HepG2 (cell line): ENCODE results near the gene RDH16. TPM values are rescaled to one million over a fixed set of nuclear protein-coding genes. Genes with fewer than 3 reads are reported as not detected.
A peak's percentile ranks its signal among the peaks of the same experiment; 100 is the strongest.

Experiments
- BRCA1 ChIP-seq: sonication (generic); formaldehyde crosslinking; IDR thresholded peaks from 2 replicates; pipeline ENCODE4 v1.4.0; 2020; ENCODE audit warnings: missing genetic modification reagents
- CCDC6 ChIP-seq: sonication (generic); formaldehyde crosslinking; IDR thresholded peaks from 2 replicates; pipeline ENCODE4 v1.8.1; 2022; ENCODE audit warnings: mild to moderate bottlenecking, missing genetic modification reagents, moderate library complexity
- GTF2F1 ChIP-seq: fragments of 150-350 bp; IDR thresholded peaks from 2 replicates; pipeline ENCODE4 v1.6.1; 2014; ENCODE audit warnings: low read length
- IKZF5 ChIP-seq: IDR thresholded peaks from 2 replicates; pipeline ENCODE4 v1.6.1; 2018; ENCODE audit warnings: missing genetic modification reagents, mild to moderate bottlenecking, missing compliant biosample characterization
- MED8 ChIP-seq: sonication (generic); formaldehyde crosslinking; IDR thresholded peaks from 2 replicates; pipeline ENCODE4 v1.8.1; 2023; ENCODE audit warnings: mild to moderate bottlenecking, missing genetic modification reagents; ENCODE audit not compliant: insufficient replicate concordance
- PHF5A ChIP-seq: IDR thresholded peaks from one replicate; pipeline ENCODE4 v1.6.1; 2018; ENCODE audit warnings: low read depth, missing genetic modification reagents; ENCODE audit not compliant: unreplicated experiment
- RBM22 ChIP-seq: fragments of 200-400 bp; formaldehyde crosslinking; optimal IDR thresholded peaks from 2 replicates; pipeline ENCODE3; 2017; ENCODE audit warnings: mild to moderate bottlenecking, low read length, moderate library complexity
- SALL1 ChIP-seq: sonication (generic); formaldehyde crosslinking; IDR thresholded peaks from 2 replicates; pipeline ENCODE4 v1.8.0; 2022; ENCODE audit warnings: mild to moderate bottlenecking, missing genetic modification reagents
- SAP130 ChIP-seq: IDR thresholded peaks from 2 replicates; pipeline ENCODE4 v1.6.1; 2016; ENCODE audit warnings: low read depth
- TRAFD1 ChIP-seq: sonication (generic); formaldehyde crosslinking; IDR thresholded peaks from 2 replicates; pipeline ENCODE4 v1.5.1; 2020; ENCODE audit warnings: missing genetic modification reagents, mild to moderate bottlenecking, borderline replicate concordance
- YEATS4 ChIP-seq: sonication (generic); formaldehyde crosslinking; IDR thresholded peaks from 2 replicates; pipeline ENCODE4 v1.4.0; 2020; ENCODE audit warnings: missing genetic modification reagents, borderline replicate concordance
- ZBTB26 ChIP-seq: IDR thresholded peaks from 2 replicates; pipeline ENCODE4 v1.6.1; 2016; ENCODE audit warnings: missing compliant biosample characterization, missing genetic modification reagents, borderline replicate concordance
- ZNF205 ChIP-seq: IDR thresholded peaks from 2 replicates; pipeline ENCODE4 v1.6.1; 2018; ENCODE audit warnings: missing biosample characterization, missing genetic modification reagents
- ZNF350 ChIP-seq: sonication (generic); formaldehyde crosslinking; IDR thresholded peaks from 2 replicates; pipeline ENCODE4 v1.4.0; 2020; ENCODE audit warnings: mild to moderate bottlenecking, low read depth, missing genetic modification reagents, borderline replicate concordance
- ZNF383 ChIP-seq: sonication (generic); formaldehyde crosslinking; IDR thresholded peaks from 2 replicates; pipeline ENCODE4 v1.4.0; 2020; ENCODE audit warnings: missing genetic modification reagents, mild to moderate bottlenecking, borderline replicate concordance
- ZNF605 ChIP-seq: sonication (generic); formaldehyde crosslinking; IDR thresholded peaks from 2 replicates; pipeline ENCODE4 v1.8.0; 2022; ENCODE audit warnings: mild to moderate bottlenecking, missing genetic modification reagents
- ZNF772 ChIP-seq: sonication (generic); formaldehyde crosslinking; IDR thresholded peaks from 2 replicates; pipeline ENCODE4 v1.5.0; 2020; ENCODE audit warnings: mild to moderate bottlenecking, missing genetic modification reagents
- polyA plus RNA-seq, 8 experiments: library from polyadenylated mRNA; depleted of rRNA in 3 of 8; stranded (reverse) in 7 of 8; unstranded in 1 of 8; fragments of >200 nt; fragmentation: Illumina TruSeq in 4 of 8; extraction: Trizol in 4 of 8; gene quantifications; 2 replicates each; pipeline versions ENCODE4 v1.2.1 to v1.2.3, GENCODE V29; 2011 to 2016; ENCODE audit warnings: low read depth in 4 of 8, missing spikeins in 1 of 8, mixed read lengths in 1 of 8; ENCODE audit not compliant: insufficient read depth in 1 of 8
- total RNA-seq, 5 experiments: library from RNA; depleted of rRNA; stranded (reverse); fragments of >200 nt; fragmentation: Illumina TruSeq; extraction: Trizol; gene quantifications; 2 replicates each; pipeline ENCODE4 v1.2.3, GENCODE V29; 2016; ENCODE audit warnings: low read depth in 1 of 5
- TF ChIP-seq, protein P1 (sequence below): sonication (generic); formaldehyde crosslinking; IDR thresholded peaks from 2 replicates; pipeline ENCODE4 v1.4.0; 2020; ENCODE audit warnings: missing genetic modification reagents, mild to moderate bottlenecking, borderline replicate concordance
- TF ChIP-seq, protein P2 (sequence below): sonication (generic); formaldehyde crosslinking; IDR thresholded peaks from 2 replicates; pipeline ENCODE4 v1.4.0; 2020; ENCODE audit warnings: mild to moderate bottlenecking, missing genetic modification reagents
- TF ChIP-seq, protein P3 (sequence below): sonication (generic); formaldehyde crosslinking; IDR thresholded peaks from 2 replicates; pipeline ENCODE4 v1.5.1; 2020; ENCODE audit warnings: missing genetic modification reagents, mild to moderate bottlenecking, borderline replicate concordance

RDH16 gene
- total and polyA plus RNA-seq, 2 of the 13 experiments (the other 11 are each of a cell fraction or from before 2014, with no cell fraction given) = 0.05 to 0.13 TPM

DNA sequence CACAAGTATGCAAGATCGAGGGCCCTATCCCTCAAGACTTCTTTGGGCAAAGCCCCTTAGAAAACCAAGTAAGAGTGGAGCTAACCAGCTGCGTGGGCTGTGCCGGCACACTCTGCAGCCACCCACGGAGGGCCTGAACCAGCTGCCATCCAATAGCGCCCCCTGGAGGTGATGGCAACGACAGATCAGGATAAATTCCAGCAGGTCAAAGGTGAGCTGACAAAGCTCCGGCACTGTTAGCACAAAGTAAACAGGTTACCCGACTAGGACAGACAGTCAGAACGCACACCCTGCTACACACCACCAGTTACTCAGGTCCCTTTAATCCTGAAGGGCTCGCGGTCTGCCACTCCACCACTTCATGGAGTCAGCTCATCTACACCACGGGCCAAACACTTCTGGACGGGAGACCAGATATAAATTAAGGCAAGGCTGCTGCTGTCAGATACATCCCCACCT is 44.1 kb upstream of the RDH16 start (continued):
- TF ChIP-seq ZNF383 (CRISPR knock-in tag) (no peak), ZBTB26 (CRISPR knock-in tag) (peak; percentile 60; the same call in 1 of the 2 replicates), SAP130 (CRISPR knock-in tag) (peak; percentile 84), PHF5A (CRISPR knock-in tag) (no peak), TRAFD1 (CRISPR knock-in tag) (no peak), ZNF772 (CRISPR knock-in tag) (peak; percentile 50; the same call in 1 of the 2 replicates), ZNF605 (CRISPR knock-in tag) (peak; percentile 77), YEATS4 (CRISPR knock-in tag) (peak; percentile 58; the same call in 1 of the 2 replicates), BRCA1 (CRISPR knock-in tag) (no peak), RBM22 (no peak), IKZF5 (CRISPR knock-in tag) (peak; percentile 94; the same call in 1 of the 2 replicates), ZNF205 (CRISPR knock-in tag) (0 out of 2 replicates have a peak, but pooled peaks have one; percentile 34), CCDC6 (0 out of 2 replicates have a peak, but pooled peaks have one; percentile 44), SALL1 (CRISPR knock-in tag) (peak; percentile 86), GTF2F1 (no peak), MED8 (CRISPR knock-in tag) (no peak), ZNF350 (peak; percentile 68; the same call in 1 of the 2 replicates)
- TF ChIP-seq, protein P1, sequence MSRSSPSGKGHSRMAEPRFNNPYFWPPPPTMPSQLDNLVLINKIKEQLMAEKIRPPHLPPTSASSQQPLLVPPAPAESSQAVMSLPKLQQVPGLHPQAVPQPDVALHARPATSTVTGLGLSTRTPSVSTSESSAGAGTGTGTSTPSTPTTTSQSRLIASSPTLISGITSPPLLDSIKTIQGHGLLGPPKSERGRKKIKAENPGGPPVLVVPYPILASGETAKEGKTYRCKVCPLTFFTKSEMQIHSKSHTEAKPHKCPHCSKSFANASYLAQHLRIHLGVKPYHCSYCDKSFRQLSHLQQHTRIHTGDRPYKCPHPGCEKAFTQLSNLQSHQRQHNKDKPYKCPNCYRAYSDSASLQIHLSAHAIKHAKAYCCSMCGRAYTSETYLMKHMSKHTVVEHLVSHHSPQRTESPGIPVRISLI (CRISPR knock-in tag) = 0 out of 2 replicates have a peak, but pooled peaks have one; percentile 38
- TF ChIP-seq, protein P2, sequence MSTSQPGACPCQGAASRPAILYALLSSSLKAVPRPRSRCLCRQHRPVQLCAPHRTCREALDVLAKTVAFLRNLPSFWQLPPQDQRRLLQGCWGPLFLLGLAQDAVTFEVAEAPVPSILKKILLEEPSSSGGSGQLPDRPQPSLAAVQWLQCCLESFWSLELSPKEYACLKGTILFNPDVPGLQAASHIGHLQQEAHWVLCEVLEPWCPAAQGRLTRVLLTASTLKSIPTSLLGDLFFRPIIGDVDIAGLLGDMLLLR = no peak
- TF ChIP-seq, protein P3, sequence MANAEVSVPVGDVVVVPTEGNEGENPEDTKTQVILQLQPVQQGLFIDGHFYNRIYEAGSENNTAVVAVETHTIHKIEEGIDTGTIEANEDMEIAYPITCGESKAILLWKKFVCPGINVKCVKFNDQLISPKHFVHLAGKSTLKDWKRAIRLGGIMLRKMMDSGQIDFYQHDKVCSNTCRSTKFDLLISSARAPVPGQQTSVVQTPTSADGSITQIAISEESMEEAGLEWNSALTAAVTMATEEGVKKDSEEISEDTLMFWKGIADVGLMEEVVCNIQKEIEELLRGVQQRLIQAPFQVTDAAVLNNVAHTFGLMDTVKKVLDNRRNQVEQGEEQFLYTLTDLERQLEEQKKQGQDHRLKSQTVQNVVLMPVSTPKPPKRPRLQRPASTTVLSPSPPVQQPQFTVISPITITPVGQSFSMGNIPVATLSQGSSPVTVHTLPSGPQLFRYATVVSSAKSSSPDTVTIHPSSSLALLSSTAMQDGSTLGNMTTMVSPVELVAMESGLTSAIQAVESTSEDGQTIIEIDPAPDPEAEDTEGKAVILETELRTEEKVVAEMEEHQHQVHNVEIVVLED (CRISPR knock-in tag) = no peak
